ENCODE data around the gene KIFAP3.
A peak's percentile ranks its signal among the peaks of the same experiment; 100 is the strongest.
"Not testable (repeated sequence)": the region's sequence is repeated elsewhere in the genome, so short reads cannot be mapped to it uniquely, and the experiment has no call there.

Gene KIFAP3

GRCh38 chr1:170009551-170009950 lies 64.9 kb downstream of the KIFAP3 start:
- Histone ChIP-seq H3K9me3 (no peaks in the 10 kb centered on the region), H3K36me3 (peaks cover 0 to 5% (median 4%) of the 10 kb centered on the region in 3 donors), H3K27ac (no peak overlapping the region), H3K4me3 (no peak overlapping the region), H3K27me3 (no peaks in the 10 kb centered on the region), H3K4me1 (no peaks in the 10 kb centered on the region)
- no peak for TF ChIP-seq CTCF (IDR thresholded peaks at IDR 0.05)
- intact Hi-C loops (cut with DNase I; ENCODE audit: low total_unique reads), result no loop called here
- DNase-seq, result no peak

- H3K36me3 ChIP-seq; H3K9me3 ChIP-seq; H3K4me1 ChIP-seq; DNase-seq; H3K4me3 ChIP-seq; H3K27me3 ChIP-seq; intact Hi-C loops (cut with DNase I; ENCODE audit: low total_unique reads); H3K27ac ChIP-seq: not testable (repeated sequence)
These were observed 65.8 kb downstream of the KIFAP3 start for GRCh38 chr1:170008745-170009144.

- H3K4me3 ChIP-seq; intact Hi-C loops (cut with DNase I; ENCODE audit: low total_unique reads); H3K9me3 ChIP-seq; H3K36me3 ChIP-seq; DNase-seq; H3K27me3 ChIP-seq; H3K27ac ChIP-seq: not testable (repeated sequence)
- peaks cover 0 to 15% (median 5%) of the 10 kb centered on the region in 4 donors for H3K4me1 ChIP-seq
These were observed 71.1 kb downstream of the KIFAP3 start for GRCh38 chr1:170003270-170003835.

- intact Hi-C loops (cut with DNase I; ENCODE audit: low total_unique reads), result no loop called here
- Histone ChIP-seq H3K27me3 (no peaks in the 10 kb centered on the region), H3K36me3 (no peaks in the 10 kb centered on the region), H3K27ac (no peak overlapping the region), H3K4me3 (no peak overlapping the region), H3K9me3 (no peaks in the 10 kb centered on the region), H3K4me1 (peaks cover 0 to 15% (median 5%) of the 10 kb centered on the region in 4 donors)
- no peak for TF ChIP-seq CTCF (IDR thresholded peaks at IDR 0.05)
- no peak for DNase-seq
These were observed 73.2 kb downstream of the KIFAP3 start for GRCh38 chr1:170001266-170001665.

GRCh38 chr1:169999761-170000160 lies 74.7 kb downstream of the KIFAP3 start:
- DNase-seq, result no peak
- intact Hi-C loops (cut with DNase I; ENCODE audit: low total_unique reads), result no loop called here
- H3K9me3 ChIP-seq, result no peaks in the 10 kb centered on the region

GRCh38 chr1:169999331-169999741 lies 75.2 kb downstream of the KIFAP3 start:
- intact Hi-C loops (cut with DNase I; ENCODE audit: low total_unique reads), result no loop called here
- DNase-seq, result peak; percentile 23 to 63
- no peak overlapping the region for H3K4me3 ChIP-seq
- H3K27ac ChIP-seq, result peak overlapping the region; percentile 15 to 33
- no peaks in the 10 kb centered on the region for H3K9me3 ChIP-seq
- no peaks in the 10 kb centered on the region for H3K27me3 ChIP-seq
- no peak for TF ChIP-seq CTCF (IDR thresholded peaks at IDR 0.05)
- H3K4me1 ChIP-seq, result peaks cover 0 to 15% (median 5%) of the 10 kb centered on the region in 4 donors
- H3K36me3 ChIP-seq, result no peaks in the 10 kb centered on the region

More at GRCh38 chr1:169999761-170000160, 74.7 kb downstream of the KIFAP3 start:
- TF ChIP-seq CTCF (IDR thresholded peaks at IDR 0.05), result no peak
- Histone ChIP-seq H3K27ac (peak overlapping the region; percentile 15 to 33), H3K36me3 (no peaks in the 10 kb centered on the region), H3K4me1 (peaks cover 0 to 15% (median 5%) of the 10 kb centered on the region in 4 donors), H3K27me3 (no peaks in the 10 kb centered on the region), H3K4me3 (no peak overlapping the region)

GRCh38 chr1:169995993-169996392 lies 78.5 kb downstream of the KIFAP3 start:
- Histone ChIP-seq H3K4me1 (peaks cover 0 to 15% (median 5%) of the 10 kb centered on the region in 4 donors), H3K36me3 (no peaks in the 10 kb centered on the region), H3K4me3 (no peak overlapping the region), H3K9me3 (no peaks in the 10 kb centered on the region), H3K27ac (no peak overlapping the region), H3K27me3 (no peaks in the 10 kb centered on the region)
- intact Hi-C loops (cut with DNase I; ENCODE audit: low total_unique reads), result no loop called here
- no peak for DNase-seq
- no peak for TF ChIP-seq CTCF (IDR thresholded peaks at IDR 0.05)

Measured in tibial artery (tissue), 4 donors.